Measurements from ENCODE around the gene FHOD3.

GRCh38 chr18:36692371-36692770 lies 394.9 kb downstream of the FHOD3 start:
- TF ChIP-seq YY1 (IDR thresholded peaks at IDR 0.05), result no peak
- TF ChIP-seq REST (IDR thresholded peaks at IDR 0.05), result no peak
- TF ChIP-seq CTCF (IDR thresholded peaks at IDR 0.05; ENCODE audit: low read depth, low read length, missing input control), result no peak
- TF ChIP-seq GABPA (IDR thresholded peaks at IDR 0.05 in 1 of 2, conservative IDR thresholded peaks at IDR 0.05 in 1 of 2), result no peak
- no peak for TF ChIP-seq ATF3 (IDR thresholded peaks at IDR 0.05)
- TF ChIP-seq EGR1 (IDR thresholded peaks at IDR 0.05; ENCODE audit: low read depth in 2 of 2), result no peak
- no peak for TF ChIP-seq RAD21 (IDR thresholded peaks at IDR 0.05)
- no peak for TF ChIP-seq ZBTB33 (IDR thresholded peaks at IDR 0.05)
